ENCODE measurements around the gene COASY. TPM values are rescaled to one million over a fixed set of nuclear protein-coding genes. Genes with fewer than 3 reads are reported as not detected.

COASY gene
- total RNA-seq, 1 donor from 2014 or later, result 61.4 TPM

- peak within 1 kb of the TSS; percentile 91 for H3K27ac Mint-ChIP-seq
- peak; percentile 95 for DNase-seq (ENCODE audit: low spot score in 2 of 2, unreplicated experiment in 2 of 2)
- H3K36me3 Mint-ChIP-seq, result peaks cover 9% of the 10 kb centered on the region
- H3K27me3 Mint-ChIP-seq (ENCODE audit: low read depth), result no peaks in the 10 kb centered on the region
- no peaks in the 10 kb centered on the region for H3K9me3 Mint-ChIP-seq
- peak; percentile 9 for TF ChIP-seq CTCF (IDR thresholded peaks at IDR 0.05; ENCODE audit: unreplicated experiment)
- H3K4me1 Mint-ChIP-seq, result peaks cover 26% of the 10 kb centered on the region
- H3K4me3 Mint-ChIP-seq, result peak within 1 kb of the TSS; percentile 94
Measured at GRCh38 chr17:42566883-42567573, 5.1 kb downstream of the COASY start, which contains the start of gene MLX. TSS of gene MLX (plus strand) at chr17:42567100. CDS start at chr17:42567125, 25 bp downstream.

GRCh38 chr17:42568341-42569111 lies 6.6 kb downstream of the COASY start:
- H3K36me3 Mint-ChIP-seq, result peaks cover 16% of the 10 kb centered on the region
- peak overlapping the region; percentile 94 for H3K4me3 Mint-ChIP-seq
- peaks cover 15% of the 10 kb centered on the region for H3K4me1 Mint-ChIP-seq
- no peak overlapping the region for H3K27ac Mint-ChIP-seq
- no peak for TF ChIP-seq CTCF (IDR thresholded peaks at IDR 0.05; ENCODE audit: unreplicated experiment)
- no peak for DNase-seq (ENCODE audit: low spot score in 2 of 2, unreplicated experiment in 2 of 2)
- H3K9me3 Mint-ChIP-seq, result no peaks in the 10 kb centered on the region
- no peaks in the 10 kb centered on the region for H3K27me3 Mint-ChIP-seq (ENCODE audit: low read depth)

- no peak overlapping the region for H3K4me3 Mint-ChIP-seq
Measured at GRCh38 chr17:42571435-42572225, 9.7 kb downstream of the COASY start.

GRCh38 chr17:42573095-42573494 lies 11.1 kb downstream of the COASY start:
- DNase-seq (ENCODE audit: low spot score in 2 of 2, unreplicated experiment in 2 of 2), result no peak
- H3K27ac Mint-ChIP-seq, result no peak overlapping the region
- H3K36me3 Mint-ChIP-seq, result peaks cover 22% of the 10 kb centered on the region
- no peaks in the 10 kb centered on the region for H3K27me3 Mint-ChIP-seq (ENCODE audit: low read depth)
- no peak overlapping the region for H3K4me3 Mint-ChIP-seq
- peaks cover 17% of the 10 kb centered on the region for H3K4me1 Mint-ChIP-seq
- no peaks in the 10 kb centered on the region for H3K9me3 Mint-ChIP-seq
- no peak for TF ChIP-seq CTCF (IDR thresholded peaks at IDR 0.05; ENCODE audit: unreplicated experiment)

More at GRCh38 chr17:42571435-42572225, 9.7 kb downstream of the COASY start:
- peaks cover 14% of the 10 kb centered on the region for H3K4me1 Mint-ChIP-seq
- H3K36me3 Mint-ChIP-seq, result peaks cover 22% of the 10 kb centered on the region
- no peak for TF ChIP-seq CTCF (IDR thresholded peaks at IDR 0.05; ENCODE audit: unreplicated experiment)
- H3K9me3 Mint-ChIP-seq, result no peaks in the 10 kb centered on the region
- no peak for DNase-seq (ENCODE audit: low spot score in 2 of 2, unreplicated experiment in 2 of 2)
- no peaks in the 10 kb centered on the region for H3K27me3 Mint-ChIP-seq (ENCODE audit: low read depth)
- H3K27ac Mint-ChIP-seq, result no peak overlapping the region

GRCh38 chr17:42574463-42574862 lies 12.5 kb downstream of the COASY start:
- no peak overlapping the region for H3K4me3 Mint-ChIP-seq
- no peaks in the 10 kb centered on the region for H3K27me3 Mint-ChIP-seq (ENCODE audit: low read depth)
- no peaks in the 10 kb centered on the region for H3K9me3 Mint-ChIP-seq
- TF ChIP-seq CTCF (IDR thresholded peaks at IDR 0.05; ENCODE audit: unreplicated experiment), result no peak
- no peak overlapping the region for H3K27ac Mint-ChIP-seq
- peaks cover 23% of the 10 kb centered on the region for H3K4me1 Mint-ChIP-seq
- no peak for DNase-seq (ENCODE audit: low spot score in 2 of 2, unreplicated experiment in 2 of 2)
- peaks cover 20% of the 10 kb centered on the region for H3K36me3 Mint-ChIP-seq

Measured in mesothelial cell of epicardium (in vitro differentiated cells).